H1 (cell line): Measurements from ENCODE around the gene MFSD6L. TPM values are rescaled to one million over a fixed set of nuclear protein-coding genes. Genes with fewer than 3 reads are reported as not detected.
A peak's percentile ranks its signal among the peaks of the same experiment; 100 is the strongest.

Experiments
- CTCF ChIA-PET: fragments of 300-600 bp; sonication (Branson Sonifier 250); formaldehyde crosslinking; loops from one replicate; lab custom pipeline; 2021; ENCODE audit not compliant: partially characterized antibody; lab: Charles Lee
- POLR2A ChIA-PET: fragments of 300-600 bp; sonication (Branson Sonifier 250); formaldehyde crosslinking; loops from one replicate; lab custom pipeline; 2021; ENCODE audit warnings: inconsistent platforms; ENCODE audit not compliant: partially characterized antibody; lab: Charles Lee
- DNase-seq, 2 experiments: peaks; one replicate each; pipeline versions ENCODE4 v3.0.0 to v3.0.0-alpha.2; 2010 to 2022; ENCODE audit warnings: low spot score in 2 of 2, low read depth in 1 of 2, mixed read lengths in 1 of 2
- FAIRE-seq: peaks from 2 replicates; lab custom pipeline; 2011; peaks lifted over from hg19 to GRCh38; lab: Jason Lieb, UNC
- H2AFZ ChIP-seq: 2 replicates; pipeline ENCODE4 v1.8.1; 2012; ENCODE audit warnings: low read length, inconsistent platforms
- H2AK5ac ChIP-seq: 2 replicates; pipeline ENCODE4 v1.6.1; 2013; ENCODE audit warnings: low read depth, low read length
- H2BK120ac ChIP-seq: replicated peaks from 2 replicates; pipeline ENCODE3; 2013; ENCODE audit warnings: low read depth, low read length, inconsistent platforms
- H2BK12ac ChIP-seq: 2 replicates; pipeline ENCODE4 v1.6.1; 2013; ENCODE audit warnings: low read depth, low read length
- H2BK15ac ChIP-seq: 2 replicates; pipeline ENCODE4 v1.6.1; 2013; ENCODE audit warnings: low read length
- H2BK20ac ChIP-seq: 2 replicates; pipeline ENCODE4 v1.6.1; 2013; ENCODE audit warnings: low read length
- H2BK5ac ChIP-seq: 2 replicates; pipeline ENCODE4 v1.6.1; 2013; ENCODE audit warnings: low read depth, low read length
- H3K14ac ChIP-seq: 2 replicates; pipeline ENCODE4 v1.6.1; 2013; ENCODE audit warnings: inconsistent platforms; ENCODE audit not compliant: insufficient read length
- H3K18ac ChIP-seq: 2 replicates; pipeline ENCODE4 v1.6.1; 2013; ENCODE audit warnings: low read length; ENCODE audit errors: extremely low read depth
- H3K23ac ChIP-seq: 2 replicates; pipeline ENCODE4 v1.6.1; 2013; ENCODE audit warnings: inconsistent platforms; ENCODE audit not compliant: insufficient read length
- H3K23me2 ChIP-seq: 2 replicates; pipeline ENCODE4 v1.6.1; 2013; ENCODE audit warnings: low read depth, low read length
- H3K27ac ChIP-seq: 2 replicates; pipeline ENCODE4 v1.6.1; 2011; ENCODE audit warnings: low read depth, low read length, inconsistent platforms
- H3K27me3 ChIP-seq, 4 experiments: replicated peaks in 1 of 4; 1 replicate in 1 of 4; 2 replicates in 3 of 4; pipeline versions ENCODE4 v1.6.1 to v1.8.1; 2011 to 2013; ENCODE audit warnings: low read length in 3 of 4, mild to moderate bottlenecking in 3 of 4, inconsistent platforms in 2 of 4, mixed read lengths in 2 of 4, moderate library complexity in 1 of 4; ENCODE audit not compliant: control insufficient read depth in 3 of 4, insufficient read depth in 3 of 4; ENCODE audit errors: extremely low read depth in 1 of 4
- H3K36me3 ChIP-seq, 4 experiments: 2 replicates each; pipeline versions ENCODE4 v1.6.1 to v1.8.1; 2011 to 2013; ENCODE audit warnings: mild to moderate bottlenecking in 4 of 4, low read length in 3 of 4, moderate library complexity in 2 of 4, control low read depth in 1 of 4, inconsistent platforms in 1 of 4; ENCODE audit not compliant: insufficient read depth in 4 of 4, control insufficient read depth in 2 of 4
- H3K4ac ChIP-seq: replicated peaks from 2 replicates; pipeline ENCODE3; 2013; ENCODE audit warnings: low read length, low read depth, mixed read lengths, inconsistent platforms; ENCODE audit not compliant: insufficient read length
- H3K4me1 ChIP-seq, 4 experiments: replicated peaks in 1 of 4; 1 replicate in 1 of 4; 2 replicates in 3 of 4; pipeline versions ENCODE4 v1.6.1 to v1.8.1; 2011 to 2013; ENCODE audit warnings: low read length in 3 of 4, inconsistent platforms in 2 of 4, mixed read lengths in 1 of 4; ENCODE audit not compliant: insufficient read depth in 4 of 4, control insufficient read depth in 3 of 4
- H3K4me2 ChIP-seq, 2 experiments: 2 replicates each; pipeline versions ENCODE4 v1.6.1 to v1.8.1; 2011 to 2013; ENCODE audit warnings: low read depth in 2 of 2, low read length in 2 of 2, control low read depth in 1 of 2, inconsistent platforms in 1 of 2, mild to moderate bottlenecking in 1 of 2; ENCODE audit not compliant: insufficient read depth in 1 of 2
- H3K4me3 ChIP-seq, 4 experiments: fragments of 200-600, 300-600 bp in 1 of 4; sonication (generic), shearing (Covaris generic), sonication (Bioruptor Twin) in 1 of 4; 2 replicates each; pipeline versions ENCODE4 v1.5.1 to v1.8.1; 2011 to 2016; ENCODE audit warnings: low read length in 4 of 4, low read depth in 3 of 4, control low read depth in 2 of 4, inconsistent platforms in 2 of 4, mild to moderate bottlenecking in 2 of 4, mixed read lengths in 1 of 4, moderate library complexity in 1 of 4; ENCODE audit not compliant: insufficient read depth in 2 of 4; ENCODE audit errors: extremely low read depth in 1 of 4
- H3K56ac ChIP-seq: replicated peaks from 2 replicates; pipeline ENCODE3; 2013; ENCODE audit warnings: low read depth, mild to moderate bottlenecking, mixed read lengths, low read length, inconsistent platforms; ENCODE audit not compliant: insufficient read length
- H3K79me1 ChIP-seq: 2 replicates; pipeline ENCODE4 v1.6.1; 2013; ENCODE audit warnings: low read depth, low read length, control low read depth
- H3K79me2 ChIP-seq, 2 experiments: 2 replicates each; pipeline versions ENCODE4 v1.6.1 to v1.8.1; 2012 to 2013; ENCODE audit warnings: low read length in 2 of 2, mild to moderate bottlenecking in 2 of 2, inconsistent platforms in 1 of 2; ENCODE audit not compliant: insufficient read depth in 2 of 2, control insufficient read depth in 1 of 2
- H3K9ac ChIP-seq, 4 experiments: replicated peaks in 1 of 4; 1 replicate in 1 of 4; 2 replicates in 3 of 4; pipeline versions ENCODE4 v1.6.1 to v1.8.1; 2011 to 2013; ENCODE audit warnings: low read depth in 3 of 4, low read length in 3 of 4, control low read depth in 2 of 4, mild to moderate bottlenecking in 2 of 4, moderate library complexity in 2 of 4, inconsistent platforms in 1 of 4; ENCODE audit errors: extremely low read depth in 1 of 4
- H3K9me3 ChIP-seq, 2 experiments: 2 replicates each; pipeline versions ENCODE4 v1.6.1 to v1.8.1; 2012 to 2013; ENCODE audit warnings: mild to moderate bottlenecking in 2 of 2, moderate library complexity in 2 of 2, control low read depth in 1 of 2, inconsistent platforms in 1 of 2, low read depth in 1 of 2, low read length in 1 of 2, mixed read lengths in 1 of 2; ENCODE audit not compliant: insufficient read depth in 2 of 2
- H4K20me1 ChIP-seq, 2 experiments: replicated peaks in 1 of 2; 2 replicates each; pipeline versions ENCODE3 to v1.8.1; 2011 to 2013; ENCODE audit warnings: inconsistent platforms in 2 of 2, low read length in 2 of 2, mild to moderate bottlenecking in 1 of 2; ENCODE audit not compliant: insufficient read depth in 2 of 2, control insufficient read depth in 1 of 2
- H4K5ac ChIP-seq: 2 replicates; pipeline ENCODE4 v1.6.1; 2013; ENCODE audit warnings: low read length, low read depth, mixed read lengths, inconsistent platforms; ENCODE audit not compliant: insufficient read length
- H4K8ac ChIP-seq: 2 replicates; pipeline ENCODE4 v1.8.0; 2013; ENCODE audit warnings: mild to moderate bottlenecking, moderate library complexity, low read length, inconsistent platforms; ENCODE audit not compliant: insufficient read depth; ENCODE audit errors: extremely low read depth
- H4K91ac ChIP-seq: replicated peaks from 2 replicates; pipeline ENCODE3; 2013; ENCODE audit warnings: low read length, mixed read lengths, inconsistent platforms; ENCODE audit not compliant: insufficient read length
- FOSL1 ChIP-seq: IDR thresholded peaks from 2 replicates; pipeline ENCODE4 v1.6.1; 2011; ENCODE audit warnings: mild to moderate bottlenecking, low read depth, low read length, moderate library complexity; ENCODE audit not compliant: insufficient read depth
- NRF1 ChIP-seq: IDR thresholded peaks from 2 replicates; pipeline ENCODE4 v1.6.1; 2011; ENCODE audit warnings: mild to moderate bottlenecking, low read depth, low read length, improper control_type of control experiment
- POLR2AphosphoS5 ChIP-seq: IDR thresholded peaks from 2 replicates; pipeline ENCODE4 v1.6.1; 2011; ENCODE audit warnings: low read depth, low read length
- SIX5 ChIP-seq: IDR thresholded peaks from 2 replicates; pipeline ENCODE4 v1.6.1; 2011; ENCODE audit warnings: mild to moderate bottlenecking, low read depth, low read length
- WGBS, 2 experiments: shearing (Covaris generic) in 1 of 2; methylation state at CpG; one replicate each; pipeline versions ENCODE4 v1.1.6 to v1.1.7; 2013 to 2015; ENCODE audit warnings: low lambda C conversion rate in 2 of 2, mixed read lengths in 2 of 2, inconsistent platforms in 1 of 2, low coverage in 1 of 2, missing lambda C conversion rate in 1 of 2; ENCODE audit not compliant: insufficient replicate concordance in 2 of 2, insufficient coverage in 1 of 2, insufficient read length in 1 of 2; ENCODE audit errors: extremely low coverage in 1 of 2, missing lambda C conversion rate in 1 of 2; 5-methylcytosine and 5-hydroxymethylcytosine counted together
- polyA plus RNA-seq, 7 experiments: library from polyadenylated mRNA; depleted of rRNA in 3 of 7; stranded (reverse) in 5 of 7; unstranded in 2 of 7; fragments of >200 nt in 5 of 7; fragments of 200-250 nt in 2 of 7; gene quantifications; 1 replicate in 5 of 7; 2 replicates in 1 of 7; 4 replicates in 1 of 7; pipeline versions ENCODE4 v1.2.1 to v1.2.3, GENCODE V29; 2011 to 2013; ENCODE audit warnings: missing spikeins in 2 of 7, mixed read lengths in 2 of 7
- total RNA-seq: library from RNA; stranded (reverse); fragmentation: NEBNext Ultra II Directional; extraction: Animal tissue kit (Norgen Biotek cat#: 25700); gene quantifications from 2 replicates; pipeline ENCODE4 v1.2.1, GENCODE V29; 2021

Gene MFSD6L
- total and polyA plus RNA-seq, 2 of the 8 experiments (the other 6 are each of a cell fraction or from before 2014, with no cell fraction given), result 2.6 to 2.7 TPM

GRCh38 chr17:8836821-8837562 lies 37.8 kb upstream of the MFSD6L start:
- Histone ChIP-seq H3K4ac (no peak overlapping the region), H3K4me1 (peaks cover 0 to 5% (median 4%) of the 10 kb centered on the region in 4 experiments; a peak in 6 of 7 replicates), H3K9ac (no peak overlapping the region; a peak in 2 of 7 replicates), H3K9me3 (no peaks in the 10 kb centered on the region), H2BK15ac (no peak overlapping the region), H4K5ac (peak overlapping the region; percentile 4), H3K36me3 (no peaks in the 10 kb centered on the region), H2BK120ac (no peak overlapping the region), H3K27ac (no peak overlapping the region), H2AK5ac (no peak overlapping the region), H3K23me2 (no peaks in the 10 kb centered on the region), H2BK5ac (0 out of 2 replicates have a peak overlapping the region, but pooled peaks have one; percentile 32), H3K79me1 (no peaks in the 10 kb centered on the region), H3K79me2 (no peaks in the 10 kb centered on the region), H4K91ac (peak overlapping the region; percentile 7), H2AFZ (peak overlapping the region; percentile 92), H3K4me3 (no peak overlapping the region), H3K4me2 (peak overlapping the region in 1 of 2 experiments; percentile 16; a peak in 1 of 4 replicates)
- FAIRE-seq, result no peak
- WGBS, 2 experiments, result 90% methylated on average over 13 of the region's 15 CpGs; no CpG with 5 or more reads in 1 of the 2 experiments
- TF ChIP-seq NRF1 (no peak), FOSL1 (no peak), POLR2AphosphoS5 (no peak), SIX5 (no peak)
- TF ChIP-seq, all 59 proteins: peak for 0
- Histone ChIP-seq H4K8ac (peak overlapping the region; percentile 69; the same call in 1 of the 2 replicates), H3K23ac (no peak overlapping the region), H3K27me3 (no peaks in the 10 kb centered on the region), H4K20me1 (no peaks in the 10 kb centered on the region), H2BK12ac (0 out of 2 replicates have a peak overlapping the region, but pooled peaks have one; percentile 62), H3K18ac (no peak overlapping the region; the same call in 1 of the 2 replicates), H3K56ac (no peak overlapping the region), H3K14ac (no peak overlapping the region), H2BK20ac (no peak overlapping the region)
- DNase-seq, result peak in 1 of 2 experiments; percentile 36
- ChIA-PET CTCF (interaction anchor here (0.8 to 1.6 kb wide), 4 partner anchors 9 to 52 kb away, joined by 3 to 8 read pairs (median 4); no protein-coding TSS in a partner anchor), POLR2A (interaction anchor here (0.9 to 1.3 kb wide), 3 partner anchors 21 to 230 kb away, joined by 3 read pairs; no protein-coding TSS in a partner anchor)
